NOMO-1 treated with dmso at 0.1 percent for 144 hours (cell line): Measurements from ENCODE around the gene LPAR2.
A peak's percentile ranks its signal among the peaks of the same experiment; 100 is the strongest.
"Not testable (repeated sequence)": the region's sequence is repeated elsewhere in the genome, so short reads cannot be mapped to it uniquely, and the experiment has no call there.

Experiments used
- DNase-seq: peaks from one replicate; lab custom pipeline; 2025; ENCODE audit not compliant: unreplicated experiment; lab: John Stamatoyannopoulos, UW

The LPAR2 gene

GRCh38 chr19:19633711-19634515 lies 5.9 kb upstream of the LPAR2 start:
- DNase-seq = no peak

GRCh38 chr19:19632661-19633060 lies 4.6 kb upstream of the LPAR2 start:
- no peak for DNase-seq

GRCh38 chr19:19631346-19631745 lies 3.3 kb upstream of the LPAR2 start:
- no peak for DNase-seq

GRCh38 chr19:19630426-19630825 lies 2.4 kb upstream of the LPAR2 start:
- no peak for DNase-seq

- no peak for DNase-seq
Measured at GRCh38 chr19:19630062-19630414, 2.0 kb upstream of the LPAR2 start.

GRCh38 chr19:19628501-19629134 lies 598 bp upstream of the LPAR2 start:
- no peak for DNase-seq

- no peak for DNase-seq
Measured at GRCh38 chr19:19626516-19627472, 1.2 kb downstream of the LPAR2 start.

GRCh38 chr19:19624032-19624570 lies 3.9 kb downstream of the LPAR2 start:
- DNase-seq = no peak

- DNase-seq = no peak
Measured at GRCh38 chr19:19623383-19623782, 4.6 kb downstream of the LPAR2 start.

GRCh38 chr19:19619849-19620210 lies 8.2 kb downstream of the LPAR2 start:
- DNase-seq = no peak

- no peak for DNase-seq
Measured at GRCh38 chr19:19619181-19619848, 8.7 kb downstream of the LPAR2 start.

- peak; percentile 99 for DNase-seq
Measured at GRCh38 chr19:19618219-19619051, 9.6 kb downstream of the LPAR2 start, which contains the start of gene PBX4. TSS of gene PBX4 (minus strand) at chr19:19618687. CDS start at chr19:19618629, 58 bp downstream.

- no peak for DNase-seq
Measured at GRCh38 chr19:19615086-19615485, 12.9 kb downstream of the LPAR2 start.

- no peak for DNase-seq
Measured at GRCh38 chr19:19613506-19613905, 14.5 kb downstream of the LPAR2 start.

GRCh38 chr19:19610376-19611202 lies 17.4 kb downstream of the LPAR2 start:
- DNase-seq = no peak

GRCh38 chr19:19606686-19607085 lies 21.3 kb downstream of the LPAR2 start:
- DNase-seq = not testable (repeated sequence)

GRCh38 chr19:19606021-19606420 lies 22.0 kb downstream of the LPAR2 start:
- DNase-seq = no peak

- no peak for DNase-seq
Measured at GRCh38 chr19:19602713-19603324, 25.2 kb downstream of the LPAR2 start.
